Fibroblast of the aortic adventitia (primary cell): Measurements from ENCODE around the gene CAP1. TPM values are rescaled to one million over a fixed set of nuclear protein-coding genes. Genes with fewer than 3 reads are reported as not detected.

Source experiments
- DNase-seq: peaks from one replicate; pipeline ENCODE4 v3.0.0-alpha.2; 2010; ENCODE audit warnings: low read depth
- H3K4me3 ChIP-seq: 2 replicates; pipeline ENCODE4 v1.5.1; 2011; ENCODE audit warnings: low read depth, mild to moderate bottlenecking, control low read depth, low read length, moderate library complexity
- total RNA-seq: library from RNA; depleted of rRNA; stranded (reverse); fragments of >200 nt; gene quantifications from 2 replicates; pipeline ENCODE4 v1.2.3, GENCODE V29; 2012; ENCODE audit warnings: low replicate concordance
- TF ChIP-seq, protein P1 (sequence below): IDR thresholded peaks from 2 replicates; pipeline ENCODE4 v1.5.1; 2011; ENCODE audit warnings: mild to moderate bottlenecking, low read length, control low read depth, inconsistent platforms; ENCODE audit not compliant: insufficient read depth

Gene CAP1
- total RNA-seq, 1 donor: 376 TPM

DNA sequence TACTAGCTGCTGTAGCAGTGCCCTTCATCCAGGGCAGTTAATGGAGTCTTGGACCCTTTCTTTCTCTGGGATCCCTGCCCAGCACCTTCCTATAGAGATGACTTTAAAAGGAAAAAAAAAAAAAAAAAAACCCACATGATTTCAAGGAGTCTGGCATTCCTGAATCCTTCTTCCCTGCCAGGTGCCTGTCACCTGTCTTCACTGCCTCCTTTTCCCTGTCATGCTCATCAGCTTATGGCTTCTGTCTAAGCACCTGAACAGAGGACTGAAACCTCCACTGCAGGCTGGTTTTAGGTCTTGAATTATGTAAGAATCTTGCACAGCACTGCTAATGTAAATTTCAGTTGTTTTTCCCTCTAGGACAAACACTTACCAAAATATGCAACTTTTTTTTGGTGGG lies 31.6 kb downstream of the CAP1 start:
- no peak overlapping the region for H3K4me3 ChIP-seq
- DNase-seq: no peak
- TF ChIP-seq, protein P1, sequence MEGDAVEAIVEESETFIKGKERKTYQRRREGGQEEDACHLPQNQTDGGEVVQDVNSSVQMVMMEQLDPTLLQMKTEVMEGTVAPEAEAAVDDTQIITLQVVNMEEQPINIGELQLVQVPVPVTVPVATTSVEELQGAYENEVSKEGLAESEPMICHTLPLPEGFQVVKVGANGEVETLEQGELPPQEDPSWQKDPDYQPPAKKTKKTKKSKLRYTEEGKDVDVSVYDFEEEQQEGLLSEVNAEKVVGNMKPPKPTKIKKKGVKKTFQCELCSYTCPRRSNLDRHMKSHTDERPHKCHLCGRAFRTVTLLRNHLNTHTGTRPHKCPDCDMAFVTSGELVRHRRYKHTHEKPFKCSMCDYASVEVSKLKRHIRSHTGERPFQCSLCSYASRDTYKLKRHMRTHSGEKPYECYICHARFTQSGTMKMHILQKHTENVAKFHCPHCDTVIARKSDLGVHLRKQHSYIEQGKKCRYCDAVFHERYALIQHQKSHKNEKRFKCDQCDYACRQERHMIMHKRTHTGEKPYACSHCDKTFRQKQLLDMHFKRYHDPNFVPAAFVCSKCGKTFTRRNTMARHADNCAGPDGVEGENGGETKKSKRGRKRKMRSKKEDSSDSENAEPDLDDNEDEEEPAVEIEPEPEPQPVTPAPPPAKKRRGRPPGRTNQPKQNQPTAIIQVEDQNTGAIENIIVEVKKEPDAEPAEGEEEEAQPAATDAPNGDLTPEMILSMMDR: no peak

GRCh38 chr1:40073062-40073461 lies 32.5 kb downstream of the CAP1 start:
- TF ChIP-seq, protein P1: no peak
- DNase-seq: no peak
- no peak overlapping the region for H3K4me3 ChIP-seq

DNA sequence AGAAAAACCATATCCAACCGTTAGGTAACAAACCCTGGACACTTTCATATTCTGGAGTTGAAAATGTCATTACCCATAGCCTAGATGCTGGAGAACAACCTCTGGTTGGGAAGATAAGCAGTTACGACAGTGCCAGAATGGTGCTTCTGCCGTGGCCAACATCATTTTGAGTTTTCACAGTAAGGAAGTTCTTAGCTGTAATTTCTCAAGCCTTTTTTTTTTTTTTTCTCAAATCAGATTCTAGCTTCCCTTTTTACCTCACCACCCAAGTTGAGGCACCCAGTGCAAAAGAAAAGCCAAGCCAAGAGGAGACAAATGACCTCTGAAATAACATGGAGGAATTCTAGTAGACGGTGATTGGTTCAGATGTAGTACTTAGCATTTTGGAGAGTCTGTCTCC lies 34.7 kb downstream of the CAP1 start:
- no peak overlapping the region for H3K4me3 ChIP-seq
- no peak for DNase-seq
- TF ChIP-seq, protein P1: no peak

GRCh38 chr1:40076895-40077312 lies 36.4 kb downstream of the CAP1 start:
- H3K4me3 ChIP-seq: no peak overlapping the region
- DNase-seq: peak; percentile 95
- TF ChIP-seq, protein P1: no peak

DNA sequence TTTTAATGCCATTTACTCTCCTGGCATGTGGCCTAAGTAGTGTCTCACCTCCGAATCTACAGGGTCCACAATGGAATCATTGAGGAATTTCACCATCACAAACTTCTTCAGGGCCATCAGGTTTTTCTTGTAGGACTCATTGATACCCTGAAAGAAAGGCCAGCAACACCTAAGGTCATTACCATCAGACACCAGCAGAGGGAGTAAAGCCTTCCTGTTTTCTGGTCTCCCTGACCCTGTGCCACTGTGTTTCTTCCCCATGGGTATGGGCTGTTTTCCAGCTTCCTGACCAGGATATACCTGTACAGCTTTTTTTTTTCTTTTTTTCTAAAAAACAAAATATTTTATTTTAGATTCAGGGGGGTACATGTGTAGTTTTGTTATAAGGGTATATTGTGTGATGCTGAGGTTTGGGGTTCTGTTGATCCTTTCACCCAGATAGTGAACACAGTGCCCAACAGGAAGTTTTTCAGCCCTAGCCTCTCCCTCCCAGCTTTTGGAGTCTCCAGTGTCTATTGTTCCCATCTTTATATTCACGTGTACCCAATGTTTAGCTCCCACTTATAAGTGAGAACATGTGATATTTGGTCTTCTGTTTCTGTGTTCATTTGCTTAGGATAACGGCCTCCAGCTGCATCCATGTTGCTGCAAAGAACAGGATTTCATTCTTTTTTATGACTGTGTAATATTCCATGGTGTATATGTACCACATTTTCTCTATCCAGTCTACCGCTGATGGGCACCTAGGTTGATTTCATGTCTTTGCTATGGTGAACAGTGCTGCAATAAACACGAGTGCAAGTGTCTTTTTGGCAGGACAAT lies 38.2 kb downstream of the CAP1 start:
- H3K4me3 ChIP-seq: no peak overlapping the region
- peak; percentile 64 for DNase-seq
- TF ChIP-seq, protein P1: peak; percentile 82

GRCh38 chr1:40079774-40080400 lies 39.4 kb downstream of the CAP1 start:
- no peak overlapping the region for H3K4me3 ChIP-seq
- TF ChIP-seq, protein P1: no peak
- DNase-seq: no peak
